ENCODE results near the gene LIN9. TPM values are rescaled to one million over a fixed set of nuclear protein-coding genes. Genes with fewer than 3 reads are reported as not detected.

The LIN9 gene
- total and polyA plus RNA-seq, 2 of the 8 experiments (the other 6 are each of a cell fraction or from before 2014, with no cell fraction given) = 5.6 to 12.6 TPM

- Histone ChIP-seq H3K23me2 (ENCODE audit: low read depth, low read length) (no peaks in the 10 kb centered on the region; the same call in 1 of the 2 replicates), H3K56ac (replicated peaks; ENCODE audit: insufficient read length, low read depth, low read length) (no peak overlapping the region), H2BK20ac (ENCODE audit: low read length) (no peak overlapping the region), H3K4me1 (replicated peaks in 1 of 4; ENCODE audit: control insufficient read depth in 3 of 4, insufficient read depth in 4 of 4, low read length in 3 of 4) (peaks cover 0 to 4% (median 3%) of the 10 kb centered on the region in 4 experiments; a peak in 3 of 7 replicates), H2BK120ac (replicated peaks; ENCODE audit: low read depth, low read length) (no peak overlapping the region), H3K9me3 (ENCODE audit: insufficient read depth in 2 of 2, low read depth in 1 of 2, low read length in 1 of 2) (no peaks in the 10 kb centered on the region), H3K9ac (replicated peaks in 1 of 4; ENCODE audit: extremely low read depth in 1 of 4, low read depth in 3 of 4, low read length in 3 of 4) (no peak overlapping the region), H3K27me3 (replicated peaks in 1 of 4; ENCODE audit: control insufficient read depth in 3 of 4, extremely low read depth in 1 of 4, insufficient read depth in 3 of 4, low read length in 3 of 4) (no peaks in the 10 kb centered on the region), H3K14ac (ENCODE audit: insufficient read length) (no peak overlapping the region), H3K4me3 (ENCODE audit: extremely low read depth in 1 of 4, insufficient read depth in 2 of 4, low read depth in 3 of 4, low read length in 4 of 4) (no peak overlapping the region), H2AK5ac (ENCODE audit: low read depth, low read length) (no peak overlapping the region), H3K36me3 (ENCODE audit: control insufficient read depth in 2 of 4, insufficient read depth in 4 of 4, low read length in 3 of 4) (peaks cover 0 to 14% (median 0%) of the 10 kb centered on the region in 4 experiments; a peak in 3 of 8 replicates), H3K4ac (replicated peaks; ENCODE audit: insufficient read length, low read depth, low read length) (no peak overlapping the region), H4K20me1 (replicated peaks in 1 of 2; ENCODE audit: control insufficient read depth in 1 of 2, insufficient read depth in 2 of 2, low read length in 2 of 2) (peaks cover 0 to 3% of the 10 kb centered on the region in 2 experiments), H3K18ac (ENCODE audit: extremely low read depth, low read length) (no peak overlapping the region), H4K91ac (replicated peaks; ENCODE audit: insufficient read length, low read length) (no peak overlapping the region), H4K8ac (ENCODE audit: extremely low read depth, insufficient read depth, low read length) (no peak overlapping the region), H3K79me2 (ENCODE audit: control insufficient read depth in 1 of 2, insufficient read depth in 2 of 2, low read length in 2 of 2) (peaks cover 3 to 80% of the 10 kb centered on the region in 2 experiments; a peak in 3 of 4 replicates), H2AFZ (ENCODE audit: low read length) (no peak overlapping the region), H2BK5ac (ENCODE audit: low read depth, low read length) (no peak overlapping the region), H4K5ac (ENCODE audit: insufficient read length, low read depth, low read length) (no peak overlapping the region), H3K23ac (ENCODE audit: insufficient read length) (no peak overlapping the region), H3K79me1 (ENCODE audit: low read depth, low read length) (peaks cover 6% of the 10 kb centered on the region), H2BK15ac (ENCODE audit: low read length) (no peak overlapping the region), H2BK12ac (ENCODE audit: low read depth, low read length) (no peak overlapping the region), H3K27ac (ENCODE audit: low read depth, low read length) (no peak overlapping the region), H3K4me2 (ENCODE audit: insufficient read depth in 1 of 2, low read depth in 2 of 2, low read length in 2 of 2) (no peak overlapping the region)
- DNase-seq (ENCODE audit: low read depth in 1 of 2, low spot score in 2 of 2) (no peak), FAIRE-seq (no peak)
- WGBS, 2 experiments (ENCODE audit: extremely low coverage in 1 of 2, insufficient coverage in 1 of 2, insufficient read length in 1 of 2, insufficient replicate concordance in 2 of 2, low coverage in 1 of 2, low lambda C conversion rate in 2 of 2, missing lambda C conversion rate in 1 of 2) = 91% methylated on average over 14 of the region's 14 CpGs; no CpG with 5 or more reads in 1 of the 2 experiments
- ChIA-PET POLR2A (ENCODE audit: partially characterized antibody) (no interaction called here), CTCF (ENCODE audit: partially characterized antibody) (interaction anchor here (0.6 to 3.6 kb wide), 20 partner anchors 10 to 721 kb away, joined by 3 to 33 read pairs (median 5); no protein-coding TSS in a partner anchor)
- TF ChIP-seq SIN3A (conservative IDR thresholded peaks at IDR 0.05 in 1 of 2, IDR thresholded peaks at IDR 0.05 in 1 of 2; ENCODE audit: low read depth in 1 of 2, low read length in 2 of 2) (no peak), RAD21 (IDR thresholded peaks at IDR 0.05 in 1 of 2, conservative IDR thresholded peaks at IDR 0.05 in 1 of 2; ENCODE audit: low read depth in 2 of 2, low read length in 2 of 2) (peak in 1 of 2 experiments; percentile 14; a peak in 1 of 4 replicates), CTCF (IDR thresholded peaks at IDR 0.05; ENCODE audit: control extremely low read depth in 1 of 3, insufficient read depth in 1 of 3, low read depth in 1 of 3, low read length in 3 of 3) (peak in 2 of 3 experiments; percentile 25 to 26; a peak in 2 of 4 replicates), JUN (IDR thresholded peaks at IDR 0.05; ENCODE audit: low read depth, low read length) (no peak), NANOG (IDR thresholded peaks at IDR 0.05; ENCODE audit: insufficient read depth, low read depth, low read length, poor library complexity, severe bottlenecking) (no peak), CEBPB (IDR thresholded peaks at IDR 0.05; ENCODE audit: low read depth, low read length) (peak; percentile 45; the same call in 1 of the 2 replicates)
These were observed 126.8 kb downstream of the LIN9 start for GRCh38 chr1:226181996-226182714.

Data from H1 (cell line).